Stimulated activated CD4-positive, alpha-beta T cell treated with anti-CD3 and anti-CD28 coated beads, Interleukin-1b, Interleukin-23, amount 100 ng/mL, for 1 hour (primary cell): ENCODE results near the gene COMMD7.
"Not testable (repeated sequence)": the region's sequence is repeated elsewhere in the genome, so short reads cannot be mapped to it uniquely, and the experiment has no call there.

Experiments used
- DNase-seq, 2 donors: peaks; one replicate each; pipeline ENCODE4 v3.0.0-alpha.2; 2020; ENCODE audit warnings: low read depth in 2 of 2

COMMD7 gene

DNA sequence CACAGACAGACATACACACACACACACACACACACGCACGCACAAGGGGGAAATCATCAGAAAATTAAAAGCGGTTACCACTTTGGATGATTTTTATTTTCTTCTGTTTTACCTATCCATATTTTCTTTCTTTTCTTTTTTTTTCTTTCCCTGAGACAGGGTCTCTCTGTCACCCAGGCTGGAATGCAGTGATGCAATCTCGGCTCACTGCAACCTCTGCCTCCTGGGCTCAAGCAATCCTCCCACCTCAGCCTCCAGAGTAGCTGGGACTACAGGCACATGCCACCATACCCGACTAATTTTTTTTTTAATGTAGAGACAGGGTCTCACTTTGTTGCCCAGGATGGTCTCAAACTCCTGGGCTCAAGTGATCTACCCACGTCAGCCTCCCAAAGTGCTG lies 14.8 kb downstream of the COMMD7 start:
- DNase-seq, result not testable (repeated sequence)

DNA sequence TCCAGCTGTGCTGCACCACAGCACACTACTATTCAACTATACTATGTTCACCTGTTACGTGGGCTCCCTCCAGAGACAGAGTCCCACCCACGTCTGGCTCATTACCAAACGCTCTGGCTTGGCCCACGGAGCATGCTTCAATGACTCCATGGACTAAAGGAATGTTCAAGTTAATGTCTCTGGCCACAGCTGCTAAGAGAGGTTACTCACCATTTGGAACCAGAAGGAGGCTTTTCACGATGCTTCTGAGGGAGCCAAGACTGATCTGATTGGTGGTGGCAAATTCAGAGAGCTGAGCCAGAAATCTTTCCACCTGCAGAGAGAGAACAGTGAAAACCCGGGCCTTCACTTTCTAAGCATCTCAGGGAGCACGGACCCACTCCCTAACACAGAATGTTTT lies 15.6 kb downstream of the COMMD7 start:
- no peak for DNase-seq

DNA sequence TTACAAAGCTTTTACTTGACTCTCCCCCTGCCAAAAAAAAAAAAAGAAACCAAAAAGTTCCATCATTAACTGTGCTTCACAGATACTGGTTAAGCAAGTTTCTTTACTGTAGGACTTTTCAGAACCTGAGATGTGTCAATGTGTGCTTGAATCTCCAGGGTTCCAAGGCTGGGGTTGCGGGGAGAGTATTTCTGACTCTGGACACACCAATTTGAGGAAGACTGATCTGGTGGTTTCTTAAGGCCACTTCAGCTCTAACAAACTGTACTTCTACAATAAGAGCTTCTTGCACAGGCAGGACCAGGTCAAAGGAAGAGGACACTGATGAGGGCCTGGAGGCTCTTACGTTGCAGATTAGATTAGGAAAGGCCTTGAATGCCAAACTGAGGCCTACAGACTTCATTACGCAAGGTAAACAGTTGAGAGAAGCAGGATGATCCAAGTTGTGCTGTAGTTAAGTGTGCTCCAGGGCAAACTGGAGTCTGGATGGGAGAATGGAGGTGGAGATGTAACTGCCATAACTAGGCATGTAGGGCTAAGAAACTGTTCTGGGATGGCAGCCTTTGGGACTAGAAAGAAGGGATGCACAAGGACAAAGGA lies 24.4 kb downstream of the COMMD7 start:
- DNase-seq, result no peak

DNA sequence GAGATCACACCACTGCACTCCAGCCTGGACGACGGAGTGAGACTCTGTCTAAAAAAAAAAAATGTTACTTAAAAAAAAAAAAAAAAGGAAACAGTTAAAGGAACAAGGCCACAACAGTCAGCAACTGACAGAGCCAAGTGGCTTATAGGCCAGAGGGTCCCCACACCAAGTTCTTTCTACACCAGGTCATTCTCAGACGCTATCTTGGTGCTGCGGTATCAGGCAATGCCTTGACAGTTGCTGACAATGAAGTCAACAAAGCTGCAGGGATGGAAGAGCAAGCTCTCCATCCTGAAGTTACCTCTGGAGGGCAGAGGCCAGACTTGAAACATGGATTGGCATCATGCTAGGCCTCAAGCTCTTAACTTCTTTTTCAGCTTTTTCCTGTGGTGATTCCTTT lies 31.9 kb downstream of the COMMD7 start:
- DNase-seq, result no peak

DNA sequence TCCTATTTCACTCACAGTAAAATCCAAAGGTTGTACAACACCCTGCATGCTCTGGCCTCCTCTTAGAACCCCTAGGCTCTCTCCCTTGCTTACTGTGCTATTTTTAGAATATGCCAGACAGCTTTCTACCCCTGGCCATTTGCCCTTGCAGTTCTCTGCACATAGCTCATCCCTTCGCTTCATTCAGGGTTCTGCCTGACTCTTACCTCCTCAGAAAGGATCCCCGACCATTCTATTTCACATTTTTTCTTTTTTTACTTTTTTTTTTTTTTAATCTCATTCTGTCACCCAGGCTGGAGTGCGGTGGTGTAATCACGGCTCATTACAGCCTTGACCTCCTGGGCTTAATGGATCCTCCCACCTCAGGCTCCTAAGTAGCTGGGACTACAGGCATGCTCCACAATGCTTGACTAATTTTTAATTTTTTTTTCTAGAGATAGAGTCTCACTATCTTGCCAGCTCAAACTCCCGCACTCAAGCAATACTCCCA lies 33.6 kb downstream of the COMMD7 start:
- no peak for DNase-seq

DNA sequence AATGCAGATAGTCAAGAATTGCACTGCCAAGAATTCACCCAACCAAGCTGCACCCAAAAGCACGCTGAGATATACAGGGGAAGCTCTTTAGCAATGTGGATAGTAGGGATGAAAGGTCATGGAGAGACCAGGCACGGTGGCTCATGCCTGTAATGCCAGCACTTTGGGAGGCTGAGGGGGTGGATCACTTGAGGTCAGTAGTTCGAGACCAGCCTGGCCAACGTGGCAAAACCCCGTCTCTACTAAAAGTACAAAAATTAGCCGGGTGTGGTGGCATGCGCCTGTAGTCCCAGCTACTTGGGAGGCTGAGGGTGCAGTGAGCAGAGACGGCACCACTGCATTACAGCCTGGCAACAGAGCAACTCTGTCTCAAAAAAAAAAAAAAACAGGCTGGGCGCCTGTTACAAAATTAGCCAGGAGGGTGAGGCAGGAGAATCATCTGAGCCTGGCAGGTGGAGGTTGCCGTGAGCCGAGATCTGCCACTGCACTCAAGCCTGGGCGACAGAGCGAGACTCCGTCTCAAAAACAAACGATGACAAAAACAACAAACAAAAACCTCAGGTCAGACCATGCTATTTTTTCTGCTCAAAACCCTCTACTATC lies 34.1 kb downstream of the COMMD7 start:
- not testable (repeated sequence) for DNase-seq

DNA sequence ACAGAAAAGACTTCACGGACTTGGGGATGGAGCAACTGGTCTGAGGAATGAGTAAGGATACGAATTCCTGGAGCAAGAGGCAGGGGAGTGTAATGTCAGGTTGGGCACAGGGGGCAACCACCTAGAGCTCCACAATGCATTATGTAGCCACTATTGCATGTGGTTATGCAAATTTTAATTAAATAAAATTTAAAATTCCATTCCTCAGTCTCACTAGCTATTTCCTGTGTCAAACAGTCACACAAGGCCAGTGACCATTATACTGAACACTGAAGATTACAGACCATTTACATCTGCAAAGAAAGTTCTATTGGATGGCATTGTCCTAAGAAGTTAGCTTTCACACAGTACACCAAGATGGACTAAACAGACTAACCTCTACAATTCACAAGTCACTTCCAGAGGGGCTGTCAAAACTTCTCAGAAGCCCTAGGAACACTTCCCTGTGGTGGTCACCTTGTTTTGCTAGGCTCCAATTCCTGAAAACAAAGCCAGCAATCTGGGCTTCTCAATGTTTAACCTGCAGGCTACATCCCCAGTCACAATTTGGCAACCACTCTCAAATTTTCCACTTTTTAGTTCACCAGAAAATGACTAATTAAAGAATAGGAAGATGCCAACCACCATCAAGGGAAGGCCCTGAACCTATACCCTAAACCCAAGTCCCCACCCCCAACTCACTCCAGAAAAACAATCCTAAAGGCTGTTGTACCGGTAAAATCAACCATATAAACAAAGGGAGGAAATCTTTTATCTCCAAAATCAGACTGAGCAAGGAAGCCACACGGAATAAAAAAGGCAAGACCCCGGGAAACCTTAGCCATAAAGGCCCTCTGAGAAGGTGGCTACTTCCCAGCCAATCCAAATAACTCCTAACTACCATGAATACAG lies 35.3 kb downstream of the COMMD7 start:
- DNase-seq, result no peak

DNA sequence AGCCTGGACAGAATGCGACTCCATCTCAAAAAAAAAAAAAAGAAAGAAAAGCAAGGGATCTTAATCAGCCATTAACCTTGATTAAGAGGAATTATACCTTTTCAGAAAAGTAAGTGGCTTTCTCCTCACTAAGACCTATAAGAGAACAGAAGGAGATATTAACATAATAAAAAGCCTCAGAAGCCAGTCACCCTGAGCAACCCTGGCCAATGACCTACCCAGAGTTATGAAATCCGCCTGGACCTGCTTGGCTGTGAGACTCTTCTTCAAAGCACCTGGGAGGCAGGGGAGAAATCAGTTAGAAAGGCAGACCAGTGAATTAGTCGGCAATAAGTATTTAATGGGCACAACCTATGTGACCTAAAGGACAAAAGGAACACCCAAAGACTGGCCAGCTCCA lies 36.8 kb downstream of the COMMD7 start:
- DNase-seq, result no peak

DNA sequence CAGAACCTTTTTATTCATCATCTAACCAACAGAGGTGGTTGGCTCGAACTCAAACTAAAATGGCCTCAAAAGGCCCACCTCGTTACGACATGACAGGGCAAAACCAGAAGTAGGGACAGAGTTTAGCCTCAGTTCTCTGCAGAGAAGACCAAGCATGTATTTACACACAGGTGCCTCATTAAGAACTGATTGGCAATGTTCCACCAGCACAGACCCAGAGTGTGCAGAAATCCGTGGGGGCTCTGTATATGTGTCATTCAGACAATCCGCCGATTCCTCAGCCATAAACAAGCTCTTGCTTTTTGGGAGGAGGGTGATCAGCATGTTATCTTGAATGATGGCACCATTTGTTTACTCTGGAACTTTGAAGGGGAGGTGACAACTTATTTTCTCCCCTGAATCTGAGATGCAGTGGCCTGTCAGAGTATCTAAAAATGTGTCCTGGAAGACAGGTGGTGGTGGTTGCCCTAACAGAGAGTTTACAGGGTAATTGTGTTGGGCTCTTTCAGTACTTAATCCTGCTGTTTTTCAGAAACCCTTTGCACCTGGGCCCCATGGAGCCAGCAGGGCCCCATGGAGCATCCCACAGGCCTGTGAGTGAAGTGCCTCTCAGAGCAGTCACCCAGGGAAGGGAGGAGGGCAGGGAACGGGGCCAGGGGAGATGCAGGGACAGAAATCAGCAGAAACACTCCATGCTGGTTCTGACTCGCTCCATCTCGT lies 40.4 kb downstream of the COMMD7 start:
- DNase-seq, result no peak

DNA sequence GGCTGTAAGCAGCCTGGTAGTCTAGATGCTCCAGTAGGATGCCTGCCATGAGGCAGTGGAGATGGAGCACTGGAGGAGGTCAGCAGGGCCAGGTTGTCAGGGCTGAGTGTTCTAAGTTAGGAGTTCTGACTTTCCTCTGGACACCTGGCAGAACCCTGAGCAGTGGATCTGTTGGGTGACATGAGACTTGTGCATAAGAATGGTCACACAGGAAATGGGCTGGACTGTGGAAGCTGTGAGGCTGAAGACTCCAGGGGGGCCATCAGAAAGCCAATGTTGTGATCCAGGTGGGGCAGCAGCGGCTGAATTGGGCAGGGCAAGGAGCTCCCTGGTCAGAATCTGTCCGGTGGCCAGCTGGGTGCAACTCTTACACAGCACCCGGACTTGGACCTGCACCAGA lies 45.7 kb downstream of the COMMD7 start:
- no peak for DNase-seq

DNA sequence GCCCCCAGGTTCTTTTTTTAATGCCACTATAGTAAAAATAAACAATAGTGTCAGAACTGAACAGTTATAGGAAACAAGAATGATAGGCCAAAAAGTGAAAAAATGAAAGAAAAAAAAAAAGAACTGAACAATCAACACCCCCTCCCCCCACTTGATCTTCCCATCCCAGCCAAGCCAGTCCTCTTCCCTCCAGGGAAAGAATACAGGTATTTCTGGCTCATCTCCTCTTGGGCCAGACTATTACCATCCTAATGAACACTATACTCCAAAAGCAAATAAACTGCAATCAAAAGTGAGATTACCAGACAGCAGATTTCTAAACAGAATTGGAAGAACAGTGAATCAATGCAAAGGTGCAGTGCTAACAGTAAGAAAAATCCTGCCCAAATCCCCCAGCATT lies 48.2 kb downstream of the COMMD7 start:
- no peak for DNase-seq

DNA sequence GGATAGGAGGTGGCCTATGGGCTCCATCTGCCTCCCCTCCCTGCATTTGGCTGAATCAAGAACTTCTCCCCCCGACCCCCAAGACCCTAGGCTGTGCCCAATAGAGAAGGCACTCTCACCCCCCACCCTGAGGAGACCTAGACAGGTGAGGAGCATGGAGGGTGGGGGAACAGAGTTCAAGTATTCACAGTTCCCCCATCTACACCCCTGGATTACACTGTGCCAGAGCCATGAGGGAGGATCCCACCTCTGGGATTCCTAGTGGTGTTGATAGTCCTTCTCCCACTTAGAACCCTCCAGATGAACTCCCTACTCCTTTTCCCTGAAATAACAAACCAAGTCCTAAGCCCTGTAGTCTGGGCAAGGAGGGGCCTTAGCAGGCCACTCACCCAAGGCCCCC lies 54.3 kb downstream of the COMMD7 start:
- not testable (repeated sequence) for DNase-seq

DNA sequence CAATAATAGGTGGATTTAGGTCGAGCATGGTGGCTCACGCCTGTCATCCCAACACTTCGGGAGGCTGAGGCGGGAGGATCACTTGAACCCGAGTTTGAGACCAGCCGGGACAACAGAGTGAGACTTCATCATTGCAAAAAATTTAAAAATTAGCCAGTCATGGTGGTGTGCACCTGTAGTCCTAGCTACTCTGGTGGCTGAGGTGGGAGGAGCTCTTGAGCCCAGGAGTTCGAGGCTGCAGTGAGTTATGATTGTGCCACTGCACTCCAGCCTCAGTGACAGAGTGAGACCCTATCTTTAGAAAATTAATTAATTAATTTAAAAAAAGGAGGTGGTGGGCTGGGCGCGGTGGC lies 56.1 kb downstream of the COMMD7 start:
- DNase-seq, result no peak

DNA sequence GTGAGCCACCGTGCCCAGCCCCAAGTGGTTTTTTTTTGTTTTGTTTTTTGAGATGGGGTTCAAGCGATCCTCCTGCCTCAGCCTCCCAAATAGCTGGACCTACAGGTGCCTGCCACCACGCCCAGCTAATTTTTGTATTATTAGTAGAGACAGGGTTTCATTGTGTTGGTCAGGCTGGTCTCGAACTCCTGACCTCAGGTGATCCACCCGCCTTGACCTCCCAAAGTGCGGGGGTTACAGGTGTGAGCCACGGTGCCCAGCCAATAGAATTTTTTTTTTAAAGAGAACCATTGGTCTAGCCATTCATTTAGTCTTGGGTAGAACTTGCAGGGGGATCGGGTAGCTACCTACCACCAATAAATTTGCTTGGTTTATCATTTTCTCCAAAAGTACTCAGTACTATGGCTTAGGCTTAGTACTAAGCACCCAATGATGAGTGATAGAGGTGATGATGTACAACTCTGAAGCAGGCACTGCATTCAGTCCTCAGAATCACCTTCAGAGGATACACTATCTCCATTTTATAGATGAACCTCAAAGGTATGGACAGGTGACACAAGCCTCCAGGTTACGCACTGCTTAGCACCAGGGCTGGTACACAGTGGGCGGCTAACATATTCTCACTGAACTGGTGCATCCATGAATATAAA lies 56.6 kb downstream of the COMMD7 start:
- DNase-seq, result no peak

DNA sequence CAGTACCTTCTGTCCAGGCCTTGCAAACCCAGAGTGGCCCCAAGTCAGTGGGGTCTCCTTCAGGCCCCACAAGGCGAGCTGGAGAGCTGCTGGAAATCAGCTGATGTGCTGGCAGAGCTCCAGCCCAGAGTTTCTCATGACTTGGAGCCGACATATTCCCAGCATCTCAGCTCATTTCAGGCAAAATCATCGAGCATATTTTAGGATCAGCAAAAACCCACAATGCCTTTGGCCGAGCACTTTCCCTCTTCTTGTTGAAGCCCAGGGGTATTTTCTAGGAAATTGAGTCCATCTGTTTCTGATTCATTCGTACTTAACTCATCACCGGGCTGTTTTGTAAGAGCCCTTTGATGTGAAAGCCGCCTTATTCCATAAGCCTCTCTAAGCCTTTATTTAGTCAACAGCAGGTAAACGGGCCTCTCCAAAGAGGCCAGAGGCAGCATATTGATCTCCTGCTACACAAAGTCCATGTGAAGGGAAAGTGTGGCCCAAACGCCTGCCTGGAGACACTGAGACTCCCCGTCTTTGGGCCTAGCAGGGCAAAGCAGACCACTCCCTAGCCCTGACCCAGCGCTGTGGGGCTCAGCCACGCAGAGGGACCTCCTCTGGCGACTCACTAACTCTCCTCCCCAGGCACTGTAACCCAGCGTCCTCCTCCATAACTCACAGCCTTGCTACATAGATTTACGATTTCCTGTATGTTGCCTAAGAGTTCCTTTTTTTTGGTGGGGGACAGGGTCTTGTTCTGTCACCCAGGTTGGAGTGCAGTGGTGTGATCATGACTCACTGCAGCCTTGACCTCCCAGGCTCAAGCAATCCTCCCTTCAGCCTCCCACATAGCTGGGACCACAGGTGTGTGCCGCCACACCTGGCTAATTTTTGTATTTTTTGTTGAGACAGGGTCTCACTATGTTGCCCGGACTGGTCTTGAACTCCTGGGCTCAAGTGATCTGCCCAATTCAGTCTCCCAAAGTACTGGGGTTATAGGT lies 57.4 kb downstream of the COMMD7 start:
- no peak for DNase-seq

DNA sequence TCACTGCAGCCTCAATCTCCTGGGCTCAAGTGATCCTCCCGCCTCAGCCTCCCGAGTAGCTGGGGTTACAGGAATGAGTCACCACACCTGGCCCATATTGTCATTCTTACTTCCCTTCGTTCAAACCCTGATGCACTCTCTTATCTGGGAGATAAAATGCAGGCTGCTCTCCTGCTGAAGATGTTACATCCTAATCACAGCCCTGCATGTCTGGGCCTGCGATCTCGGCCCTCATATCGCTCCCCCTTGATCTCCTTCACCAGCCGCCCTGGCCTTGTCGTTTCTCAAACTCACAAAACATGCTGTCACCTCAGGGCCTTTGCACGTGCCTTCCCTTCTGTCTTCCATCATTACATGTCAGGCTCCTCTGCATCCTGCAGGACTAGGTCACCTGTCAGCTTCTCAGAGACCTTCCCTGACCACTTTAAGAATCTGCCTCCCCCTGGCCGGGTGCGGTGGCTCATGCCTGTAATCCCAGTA lies 60.7 kb downstream of the COMMD7 start:
- DNase-seq, result no peak

DNA sequence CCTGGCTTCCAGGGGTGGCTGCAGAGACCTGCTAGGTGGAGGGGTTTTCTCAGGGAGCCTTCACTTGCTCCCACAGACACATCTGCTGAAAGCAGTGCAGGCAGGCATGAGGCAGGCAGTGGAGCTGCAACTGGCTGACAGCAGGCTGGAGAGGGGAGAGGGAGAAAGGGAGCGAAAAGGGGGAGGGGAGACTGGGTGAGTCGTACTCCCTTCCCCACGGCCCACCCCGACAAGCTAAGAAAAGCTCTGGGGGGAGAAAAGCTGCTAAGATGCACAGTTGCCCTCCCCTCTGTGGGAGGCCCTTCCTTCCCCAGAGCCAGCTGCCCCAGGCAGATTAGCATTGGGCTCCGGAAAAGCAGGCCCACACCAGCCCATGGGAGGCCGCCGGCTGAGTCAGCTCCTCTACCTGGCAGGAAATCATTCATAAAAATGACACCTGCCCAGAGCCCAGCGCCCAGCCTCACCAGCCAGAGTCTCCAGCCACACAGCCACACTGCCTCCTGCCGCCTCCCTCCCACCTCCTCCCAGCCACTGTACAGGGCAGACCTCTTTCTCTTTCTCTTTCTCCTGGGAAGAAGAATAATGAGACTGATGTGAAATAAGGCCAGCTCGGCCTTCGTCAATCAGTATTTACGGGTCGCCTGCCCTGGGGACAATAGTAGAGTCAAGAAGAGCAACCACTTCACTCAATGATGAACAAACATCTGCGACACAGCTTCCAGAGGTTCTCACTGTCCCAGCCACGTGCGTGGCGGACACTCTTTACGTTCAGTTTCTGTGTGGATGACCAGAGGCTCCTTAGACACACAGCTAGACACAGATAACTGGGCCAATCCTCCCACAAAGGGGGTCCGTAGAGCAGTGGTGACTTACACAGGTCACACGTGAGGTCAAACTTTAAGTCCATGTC lies 61.8 kb downstream of the COMMD7 start:
- no peak for DNase-seq

DNA sequence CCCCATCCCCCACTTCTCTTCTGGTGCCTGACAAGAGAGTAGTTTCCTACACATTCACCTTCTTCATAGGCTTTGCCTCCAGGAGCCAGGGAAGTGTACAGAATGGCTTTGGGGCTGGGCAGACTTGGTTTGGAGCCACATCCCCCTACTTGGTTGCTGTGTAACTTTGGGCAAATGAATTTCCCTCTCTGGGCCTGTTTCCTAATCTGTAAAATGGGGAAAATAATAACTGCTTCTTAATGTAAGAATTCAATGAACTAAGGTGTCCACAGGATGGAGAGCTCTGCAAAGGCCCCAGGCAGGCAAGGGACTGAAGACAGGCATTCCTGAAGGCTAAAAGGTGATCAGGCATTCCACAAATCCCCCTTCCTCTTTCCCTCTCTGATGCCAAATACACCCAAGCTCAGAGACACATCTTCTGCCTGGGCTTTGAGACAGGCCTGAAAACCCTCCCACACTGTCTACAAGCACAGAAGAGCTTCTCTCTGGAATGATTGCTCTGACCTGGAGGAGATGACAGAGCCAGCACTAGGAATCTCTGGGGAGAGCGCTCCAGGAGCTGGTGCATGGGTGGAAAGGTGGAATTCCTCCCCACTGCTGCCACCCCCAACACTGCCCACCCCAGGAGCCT lies 62.6 kb downstream of the COMMD7 start:
- DNase-seq, result no peak

DNA sequence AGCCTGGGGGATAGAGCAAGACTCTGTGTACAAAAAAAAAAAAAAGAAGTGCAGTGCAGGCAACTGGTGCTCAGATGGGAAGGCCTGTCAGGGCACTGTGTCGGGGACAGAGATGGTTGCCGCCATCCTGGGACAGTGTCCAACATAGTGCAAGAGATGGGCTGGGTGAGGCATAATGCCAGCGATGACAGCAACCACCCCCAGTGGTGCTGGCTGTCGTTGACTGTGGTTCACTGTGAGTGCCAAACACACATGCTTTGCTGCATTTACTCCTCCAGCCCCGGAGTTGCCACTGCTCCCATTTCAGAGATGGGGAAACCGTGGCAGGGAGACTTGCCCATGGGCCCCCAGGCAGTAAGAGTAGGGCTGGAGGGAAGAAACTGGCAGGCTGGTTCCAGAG lies 64.3 kb downstream of the COMMD7 start:
- DNase-seq, result no peak
